ENCODE results near the gene FER. TPM values are rescaled to one million over a fixed set of nuclear protein-coding genes. Genes with fewer than 3 reads are reported as not detected.

FER gene
- total RNA-seq, 1 experiment from 2014 or later: 22.1 TPM

DNA sequence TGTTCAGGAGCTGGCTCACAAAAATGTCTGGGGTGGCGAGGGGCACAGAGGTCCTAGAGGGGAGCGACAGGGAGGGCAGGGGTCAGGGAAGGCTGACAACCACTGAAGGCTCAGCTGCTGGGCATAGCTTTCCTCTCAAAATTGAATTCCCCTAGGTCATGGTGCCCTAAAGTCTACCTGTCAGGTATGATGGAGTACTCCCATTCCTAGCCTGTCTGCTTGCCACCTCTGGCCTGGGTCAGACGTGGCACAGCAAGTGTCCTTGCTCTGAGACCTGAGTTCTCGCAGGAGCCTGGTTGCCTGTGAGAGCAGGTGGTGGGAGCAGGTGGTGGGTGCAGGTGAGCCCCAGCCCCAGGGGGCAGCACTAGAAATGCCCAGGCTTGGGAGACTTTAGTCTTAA lies 486.7 kb downstream of the FER start:
- Histone ChIP-seq H3K4me1 (ENCODE audit: control insufficient read depth, insufficient read depth, low read length) (no peaks in the 10 kb centered on the region), H3K4me3 (ENCODE audit: low read depth in 2 of 2, low read length in 2 of 2) (no peak overlapping the region), H3K36me3 (ENCODE audit: control insufficient read depth, insufficient read depth, low read length) (no peaks in the 10 kb centered on the region), H3K27ac (ENCODE audit: low read length) (no peak overlapping the region), H3K27me3 (ENCODE audit: control insufficient read depth, insufficient read depth, low read length) (no peaks in the 10 kb centered on the region), H3K9me3 (ENCODE audit: control insufficient read depth, insufficient read depth, low read depth, low read length) (no peaks in the 10 kb centered on the region)
- TF ChIP-seq, protein P1, sequence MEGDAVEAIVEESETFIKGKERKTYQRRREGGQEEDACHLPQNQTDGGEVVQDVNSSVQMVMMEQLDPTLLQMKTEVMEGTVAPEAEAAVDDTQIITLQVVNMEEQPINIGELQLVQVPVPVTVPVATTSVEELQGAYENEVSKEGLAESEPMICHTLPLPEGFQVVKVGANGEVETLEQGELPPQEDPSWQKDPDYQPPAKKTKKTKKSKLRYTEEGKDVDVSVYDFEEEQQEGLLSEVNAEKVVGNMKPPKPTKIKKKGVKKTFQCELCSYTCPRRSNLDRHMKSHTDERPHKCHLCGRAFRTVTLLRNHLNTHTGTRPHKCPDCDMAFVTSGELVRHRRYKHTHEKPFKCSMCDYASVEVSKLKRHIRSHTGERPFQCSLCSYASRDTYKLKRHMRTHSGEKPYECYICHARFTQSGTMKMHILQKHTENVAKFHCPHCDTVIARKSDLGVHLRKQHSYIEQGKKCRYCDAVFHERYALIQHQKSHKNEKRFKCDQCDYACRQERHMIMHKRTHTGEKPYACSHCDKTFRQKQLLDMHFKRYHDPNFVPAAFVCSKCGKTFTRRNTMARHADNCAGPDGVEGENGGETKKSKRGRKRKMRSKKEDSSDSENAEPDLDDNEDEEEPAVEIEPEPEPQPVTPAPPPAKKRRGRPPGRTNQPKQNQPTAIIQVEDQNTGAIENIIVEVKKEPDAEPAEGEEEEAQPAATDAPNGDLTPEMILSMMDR (IDR thresholded peaks at IDR 0.05): no peak
- no peak for TF ChIP-seq SIN3A (IDR thresholded peaks at IDR 0.05; ENCODE audit: borderline replicate concordance, insufficient read depth, low read depth, low read length)
- TF ChIP-seq TCF7L2 (IDR thresholded peaks at IDR 0.05; ENCODE audit: low read depth, low read length): no peak
- TF ChIP-seq, protein P2, sequence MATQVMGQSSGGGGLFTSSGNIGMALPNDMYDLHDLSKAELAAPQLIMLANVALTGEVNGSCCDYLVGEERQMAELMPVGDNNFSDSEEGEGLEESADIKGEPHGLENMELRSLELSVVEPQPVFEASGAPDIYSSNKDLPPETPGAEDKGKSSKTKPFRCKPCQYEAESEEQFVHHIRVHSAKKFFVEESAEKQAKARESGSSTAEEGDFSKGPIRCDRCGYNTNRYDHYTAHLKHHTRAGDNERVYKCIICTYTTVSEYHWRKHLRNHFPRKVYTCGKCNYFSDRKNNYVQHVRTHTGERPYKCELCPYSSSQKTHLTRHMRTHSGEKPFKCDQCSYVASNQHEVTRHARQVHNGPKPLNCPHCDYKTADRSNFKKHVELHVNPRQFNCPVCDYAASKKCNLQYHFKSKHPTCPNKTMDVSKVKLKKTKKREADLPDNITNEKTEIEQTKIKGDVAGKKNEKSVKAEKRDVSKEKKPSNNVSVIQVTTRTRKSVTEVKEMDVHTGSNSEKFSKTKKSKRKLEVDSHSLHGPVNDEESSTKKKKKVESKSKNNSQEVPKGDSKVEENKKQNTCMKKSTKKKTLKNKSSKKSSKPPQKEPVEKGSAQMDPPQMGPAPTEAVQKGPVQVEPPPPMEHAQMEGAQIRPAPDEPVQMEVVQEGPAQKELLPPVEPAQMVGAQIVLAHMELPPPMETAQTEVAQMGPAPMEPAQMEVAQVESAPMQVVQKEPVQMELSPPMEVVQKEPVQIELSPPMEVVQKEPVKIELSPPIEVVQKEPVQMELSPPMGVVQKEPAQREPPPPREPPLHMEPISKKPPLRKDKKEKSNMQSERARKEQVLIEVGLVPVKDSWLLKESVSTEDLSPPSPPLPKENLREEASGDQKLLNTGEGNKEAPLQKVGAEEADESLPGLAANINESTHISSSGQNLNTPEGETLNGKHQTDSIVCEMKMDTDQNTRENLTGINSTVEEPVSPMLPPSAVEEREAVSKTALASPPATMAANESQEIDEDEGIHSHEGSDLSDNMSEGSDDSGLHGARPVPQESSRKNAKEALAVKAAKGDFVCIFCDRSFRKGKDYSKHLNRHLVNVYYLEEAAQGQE (IDR thresholded peaks at IDR 0.05; ENCODE audit: insufficient read depth in 1 of 2, low read depth in 2 of 2, low read length in 1 of 2): no peak
- TF ChIP-seq POLR2AphosphoS5 (IDR thresholded peaks at IDR 0.05; ENCODE audit: low read depth, low read length): no peak
- CTCF ChIA-PET: no interaction called here
- intact Hi-C loops (cut with micrococcal nuclease; ENCODE audit: unreplicated experiment): no loop called here
- DNase-seq (ENCODE audit: low read depth, low spot score): no peak
- ATAC-seq: no peak
- POLR2A ChIA-PET: no interaction called here
- no TSS peak for BruUV-seq (replicated peaks)
- in situ Hi-C loops (cut with HindIII; ENCODE audit: low pct_unique_long_range_greater_than_20kb, low sequenced_read_pairs): no loop called here

DNA sequence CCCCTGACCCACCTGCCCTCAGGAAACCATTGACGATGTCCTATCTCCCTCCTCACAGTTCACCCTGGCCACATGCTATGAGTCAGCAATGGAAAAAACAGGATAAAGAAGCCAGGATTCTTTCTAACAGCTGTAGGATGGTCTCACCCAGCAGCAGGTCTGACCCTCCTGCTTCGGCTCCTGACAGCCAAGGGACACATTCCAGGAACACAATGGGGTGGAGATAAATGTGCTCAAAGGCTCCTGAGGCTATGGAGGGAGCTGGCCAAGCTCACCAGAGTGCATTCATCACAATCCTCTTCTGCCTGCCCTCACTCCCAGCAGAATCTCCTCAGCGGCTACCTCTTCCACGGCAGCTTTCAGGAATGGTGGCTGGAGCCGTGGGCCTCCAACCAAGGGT lies 491.8 kb downstream of the FER start:
- Histone ChIP-seq H3K27me3 (ENCODE audit: control insufficient read depth, insufficient read depth, low read length) (no peaks in the 10 kb centered on the region), H3K4me3 (ENCODE audit: low read depth in 2 of 2, low read length in 2 of 2) (no peak overlapping the region), H3K36me3 (ENCODE audit: control insufficient read depth, insufficient read depth, low read length) (no peaks in the 10 kb centered on the region), H3K9me3 (ENCODE audit: control insufficient read depth, insufficient read depth, low read depth, low read length) (no peaks in the 10 kb centered on the region), H3K27ac (ENCODE audit: low read length) (no peak overlapping the region), H3K4me1 (ENCODE audit: control insufficient read depth, insufficient read depth, low read length) (no peaks in the 10 kb centered on the region)
- TF ChIP-seq, protein P1 (IDR thresholded peaks at IDR 0.05): no peak
- TF ChIP-seq SIN3A (IDR thresholded peaks at IDR 0.05; ENCODE audit: borderline replicate concordance, insufficient read depth, low read depth, low read length) (no peak), POLR2AphosphoS5 (IDR thresholded peaks at IDR 0.05; ENCODE audit: low read depth, low read length) (no peak)
- TF ChIP-seq, protein P2 (IDR thresholded peaks at IDR 0.05; ENCODE audit: insufficient read depth in 1 of 2, low read depth in 2 of 2, low read length in 1 of 2): no peak
- intact Hi-C loops (cut with micrococcal nuclease; ENCODE audit: unreplicated experiment): no loop called here
- no TSS peak for BruUV-seq (replicated peaks)
- DNase-seq (ENCODE audit: low read depth, low spot score): no peak
- CTCF ChIA-PET: no interaction called here
- in situ Hi-C loops (cut with HindIII; ENCODE audit: low pct_unique_long_range_greater_than_20kb, low sequenced_read_pairs): no loop called here
- POLR2A ChIA-PET: no interaction called here
- ATAC-seq: no peak

Data from Panc1 (cell line).